Lower leg skin (tissue), 4 donors: ENCODE data around the gene TBC1D23. TPM values are rescaled to one million over a fixed set of nuclear protein-coding genes. Genes with fewer than 3 reads are reported as not detected.

ENCODE experiments used
- DNase-seq, 2 donors: peaks; one replicate each; pipeline ENCODE4 v3.0.0-alpha.2; 2019; ENCODE audit warnings: low spot score in 2 of 2
- H3K4me3 ChIP-seq: fragments of 200-600 bp; sonication (generic); 2 replicates; pipeline ENCODE4 v1.5.1; 2017; ENCODE audit warnings: mild to moderate bottlenecking, low read depth; ENCODE audit not compliant: poor library complexity, severe bottlenecking
- CTCF ChIP-seq, 3 donors: fragments of 450-650 bp; IDR thresholded peaks; one replicate each; pipeline ENCODE4 v1.5.1; 2016; ENCODE audit warnings: antibody characterized with exemption in 3 of 3, mild to moderate bottlenecking in 3 of 3, moderate library complexity in 2 of 3
- POLR2A ChIP-seq, 2 donors: fragments of 450-650 bp; IDR thresholded peaks; one replicate each; pipeline ENCODE4 v1.6.1; 2016 to 2017; ENCODE audit warnings: antibody characterized with exemption in 2 of 2, mild to moderate bottlenecking in 1 of 2, moderate library complexity in 1 of 2
- WGBS, 2 donors: methylation state at CpG; one replicate each; pipeline ENCODE4 v1.1.5; 2018; 5-methylcytosine and 5-hydroxymethylcytosine counted together
- intact Hi-C: fragments of 100-400 bp; cut with DNase I; formaldehyde crosslinking; loops from one replicate; pipeline ENCODE4 v1.15.0; 2023; ENCODE audit warnings: low total_unique reads
- total RNA-seq, 4 donors: library from RNA; depleted of rRNA; stranded (reverse); fragments of >200 nt; gene quantifications; one replicate each; pipeline ENCODE4 v1.1.0, GENCODE V29; 2016

The TBC1D23 gene
- total RNA-seq, 4 donors from 2014 or later, result 28.3 to 37.7 (median 35.9) TPM

- DNase-seq, result no peak
- intact Hi-C loops, result no loop called here
- TF ChIP-seq POLR2A (IDR thresholded peaks at IDR 0.05), result no peak
- no peak for TF ChIP-seq CTCF (IDR thresholded peaks at IDR 0.05)
- no peak overlapping the region for H3K4me3 ChIP-seq
These were observed 15.7 kb upstream of the TBC1D23 start for GRCh38 chr3:100245136-100245535.

- H3K4me3 ChIP-seq, result no peak overlapping the region
- intact Hi-C loops, result no loop called here
- DNase-seq, result no peak
- no peak for TF ChIP-seq CTCF (IDR thresholded peaks at IDR 0.05)
- TF ChIP-seq POLR2A (IDR thresholded peaks at IDR 0.05), result no peak
- WGBS, 2 donors, result 59 to 61% methylated on average over 4 of the region's 4 CpGs
These were observed 14.9 kb upstream of the TBC1D23 start for GRCh38 chr3:100245927-100246326.

- H3K4me3 ChIP-seq, result no peak overlapping the region
- intact Hi-C loops, result no loop called here
- no peak for DNase-seq
- TF ChIP-seq POLR2A (IDR thresholded peaks at IDR 0.05) (no peak), CTCF (IDR thresholded peaks at IDR 0.05) (no peak)
These were observed 13.8 kb upstream of the TBC1D23 start for GRCh38 chr3:100246999-100247398.

- 85 to 90% methylated on average over 1 of the region's 1 CpG for WGBS, 2 donors
- H3K4me3 ChIP-seq, result no peak overlapping the region
- no peak for DNase-seq
- no peak for TF ChIP-seq POLR2A (IDR thresholded peaks at IDR 0.05)
- no peak for TF ChIP-seq CTCF (IDR thresholded peaks at IDR 0.05)
- intact Hi-C loops, result loop anchor here (5.0 to 10.0 kb wide), 2 partner anchors 187 to 415 kb away; no protein-coding TSS in a partner anchor
These were observed 8.8 kb upstream of the TBC1D23 start for GRCh38 chr3:100252001-100252400.

GRCh38 chr3:100254168-100254777, 6.5 kb upstream of the TBC1D23 start:
- peak in 1 of 2 donors; percentile 37 for DNase-seq
- no peak overlapping the region for H3K4me3 ChIP-seq
- intact Hi-C loops, result loop anchor here (5.0 to 10.0 kb wide), 2 partner anchors 189 to 417 kb away; no protein-coding TSS in a partner anchor
- TF ChIP-seq CTCF (IDR thresholded peaks at IDR 0.05), result no peak
- no peak for TF ChIP-seq POLR2A (IDR thresholded peaks at IDR 0.05)
- WGBS, 2 donors, result 38 to 41% methylated on average over 7 of the region's 7 CpGs

- DNase-seq, result no peak
- intact Hi-C loops, result loop anchor here (10.0 kb wide), 1 partner anchor 192 kb away; no protein-coding TSS in a partner anchor
- TF ChIP-seq POLR2A (IDR thresholded peaks at IDR 0.05), result no peak
- no peak for TF ChIP-seq CTCF (IDR thresholded peaks at IDR 0.05)
- no peak overlapping the region for H3K4me3 ChIP-seq
These were observed 4.1 kb upstream of the TBC1D23 start for GRCh38 chr3:100256731-100257151.
